ENCODE data around the gene TBC1D5.
"Not testable (repeated sequence)": the region's sequence is repeated elsewhere in the genome, so short reads cannot be mapped to it uniquely, and the experiment has no call there.

Gene TBC1D5

DNA sequence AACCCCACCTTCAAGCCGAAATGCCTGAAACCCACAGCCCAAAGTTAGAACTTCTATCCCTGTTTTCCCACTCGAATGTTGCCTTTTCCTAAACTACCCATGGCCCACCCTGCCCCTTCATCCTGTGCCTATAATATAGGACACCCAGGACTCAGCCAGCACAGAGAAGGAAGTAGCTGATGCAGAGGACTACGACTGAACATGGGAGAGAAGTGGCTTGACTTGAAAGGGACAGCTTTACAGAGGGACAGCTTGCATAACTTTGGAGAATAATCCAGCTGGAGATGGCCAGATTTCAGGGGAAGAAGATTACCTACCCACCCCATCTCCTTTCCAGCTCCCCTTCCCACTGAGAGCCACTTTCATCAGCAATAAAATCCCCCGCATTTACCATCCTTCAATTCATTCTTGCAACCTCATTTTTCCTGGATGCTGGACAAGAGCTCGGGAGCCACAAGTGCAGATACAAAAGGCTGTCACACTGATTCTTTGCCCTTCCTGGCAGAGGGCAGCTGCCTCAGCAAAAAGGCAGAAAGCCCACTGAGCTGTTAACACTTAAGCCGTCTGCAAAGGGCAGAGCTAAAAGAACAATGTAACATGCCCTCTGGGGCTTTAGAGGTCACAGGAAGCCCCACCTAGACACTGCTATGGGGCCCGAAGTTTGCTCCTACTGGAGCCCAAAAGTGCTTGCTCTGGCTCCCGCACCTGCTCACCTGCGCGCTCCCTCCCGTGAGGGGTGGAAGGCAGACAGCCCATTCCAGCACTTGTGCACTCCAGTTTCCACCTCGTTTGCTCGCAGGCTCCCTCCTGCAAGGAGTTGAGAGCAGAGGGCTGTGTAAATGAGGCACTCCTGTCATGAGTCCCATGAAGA is 224.0 kb downstream of the TBC1D5 start:
- DNase-seq, result no peak

DNA sequence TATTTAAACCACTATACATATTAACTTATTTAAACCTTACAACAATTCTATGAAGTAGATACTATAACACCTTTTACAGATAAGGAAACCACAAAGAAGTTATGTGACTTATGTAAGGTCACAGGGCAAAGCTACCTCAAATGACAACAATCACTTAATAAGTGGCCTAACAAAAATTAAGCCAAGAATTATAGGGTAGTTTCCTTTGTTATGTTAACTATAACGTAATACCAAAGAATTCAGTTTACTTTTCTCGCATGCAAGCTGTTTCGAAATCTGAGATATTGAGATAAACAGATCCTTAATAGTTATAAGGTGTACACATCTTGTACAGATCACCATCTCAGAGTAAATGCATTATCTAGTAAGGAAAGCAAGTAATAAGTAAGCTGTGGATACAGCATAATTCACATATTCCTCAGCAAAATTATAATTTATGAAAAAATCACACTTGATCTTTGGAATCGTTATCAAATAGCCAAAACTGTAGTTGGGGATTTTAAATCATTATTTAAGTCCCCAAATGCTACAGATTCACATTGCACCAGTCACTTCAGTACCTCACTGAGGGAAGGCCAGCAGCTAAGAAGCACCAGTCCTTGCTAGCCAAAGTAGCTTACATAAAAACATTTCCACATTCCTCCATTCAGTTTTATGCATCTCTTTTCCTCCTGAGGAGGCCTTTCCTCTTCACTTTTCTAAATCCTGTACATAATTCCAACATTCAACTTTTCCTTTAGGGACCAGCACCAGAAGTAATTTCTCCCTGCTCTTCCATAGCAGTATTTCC is 226.8 kb downstream of the TBC1D5 start:
- DNase-seq, result no peak

DNA sequence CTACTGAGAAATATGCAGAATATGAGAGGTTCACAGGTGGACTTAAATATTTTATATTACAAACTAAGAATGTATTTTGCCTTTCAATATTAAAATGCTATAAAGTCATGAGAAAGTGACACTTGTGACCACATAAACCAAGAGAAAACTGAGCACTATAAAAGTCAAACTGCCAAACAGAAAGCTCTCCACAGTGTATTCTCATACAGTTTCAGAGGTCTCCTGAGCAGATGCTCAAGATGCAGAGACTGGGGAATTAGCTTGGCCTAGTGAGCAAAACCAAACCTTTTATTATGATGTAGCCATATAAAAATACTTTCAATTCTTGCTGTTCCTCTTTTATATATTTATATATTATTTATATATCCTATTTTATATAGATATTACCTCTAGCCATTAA is 227.8 kb downstream of the TBC1D5 start:
- DNase-seq, result no peak

DNA sequence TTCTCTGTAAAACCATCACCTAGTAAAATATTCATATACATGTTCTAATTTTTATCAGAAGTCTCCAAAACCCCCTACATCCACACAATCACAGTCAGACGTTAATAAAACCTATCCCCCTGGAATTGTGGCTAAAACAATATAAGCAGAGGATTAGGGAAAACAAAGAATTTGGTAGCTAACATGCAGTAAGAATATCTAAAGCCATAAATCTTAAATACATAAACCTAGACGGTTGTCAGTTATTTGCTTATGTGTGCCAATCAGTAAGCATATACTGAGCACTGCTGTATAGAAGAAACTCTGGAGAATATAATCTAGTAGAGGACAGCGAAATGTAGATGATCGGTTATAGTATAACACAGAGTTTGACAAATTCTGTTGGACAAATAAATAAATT is 232.2 kb downstream of the TBC1D5 start:
- DNase-seq, result no peak

DNA sequence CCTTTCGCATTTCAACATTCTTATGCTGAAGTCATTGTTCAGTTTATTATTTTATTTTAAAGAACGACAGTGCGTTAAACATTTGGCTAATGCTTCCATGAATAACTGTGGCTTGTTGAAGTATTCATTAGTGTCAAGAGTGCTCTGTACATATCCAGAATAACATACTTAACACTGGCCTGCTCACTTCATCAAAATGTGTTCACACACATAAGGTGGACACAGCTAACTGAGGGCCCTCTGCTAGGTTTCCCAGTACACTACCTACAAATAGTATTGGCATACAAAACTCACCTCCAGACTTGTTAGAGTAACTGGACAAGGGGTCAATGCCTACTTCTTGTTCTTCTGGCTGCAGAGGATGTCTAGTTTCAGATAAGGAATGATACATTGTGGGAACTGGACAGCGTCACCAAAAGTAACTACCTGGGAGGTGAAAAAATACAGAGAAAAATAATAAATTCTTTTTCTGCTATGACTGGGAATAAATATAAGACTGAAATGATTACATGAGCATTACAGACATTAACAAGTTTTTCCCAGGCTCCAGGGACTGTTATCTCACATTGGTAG is 234.2 kb downstream of the TBC1D5 start:
- DNase-seq, result no peak

DNA sequence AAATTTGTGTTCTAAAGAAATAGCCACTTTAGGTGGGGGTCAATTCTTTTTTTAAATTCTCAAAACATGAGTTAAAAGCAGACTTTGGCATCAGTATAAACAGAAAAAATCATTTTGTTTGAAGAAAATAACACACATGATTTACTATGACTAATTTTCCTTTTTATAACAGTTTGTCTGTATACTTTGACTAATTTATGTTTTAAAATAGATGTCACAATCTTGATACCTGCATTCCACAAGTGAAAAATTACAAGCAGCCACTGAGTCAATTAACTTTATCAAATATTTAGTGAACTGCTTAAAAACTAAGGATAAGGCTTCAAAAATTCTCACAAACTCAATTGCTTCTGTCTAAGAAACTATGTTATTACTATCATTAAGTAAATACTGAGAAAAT is 235.0 kb downstream of the TBC1D5 start:
- DNase-seq, result no peak

DNA sequence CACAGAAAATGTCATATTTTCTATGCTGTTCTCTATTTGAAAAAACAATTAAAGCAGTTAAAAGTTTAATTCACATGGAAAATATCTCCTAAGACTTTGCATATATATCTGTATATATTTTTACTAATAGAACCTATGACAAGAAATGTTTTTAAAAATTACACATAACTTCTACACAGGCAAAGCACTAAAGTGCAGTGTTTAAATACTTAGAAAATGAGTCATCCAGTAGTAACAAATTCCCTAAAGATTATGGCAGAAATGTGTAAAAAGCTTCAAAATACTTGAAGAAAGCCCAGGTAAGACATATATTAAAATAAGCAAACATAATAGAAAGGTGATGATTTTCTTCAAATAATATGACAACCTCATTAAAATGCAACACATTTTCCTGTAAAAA is 236.6 kb downstream of the TBC1D5 start:
- DNase-seq, result no peak

DNA sequence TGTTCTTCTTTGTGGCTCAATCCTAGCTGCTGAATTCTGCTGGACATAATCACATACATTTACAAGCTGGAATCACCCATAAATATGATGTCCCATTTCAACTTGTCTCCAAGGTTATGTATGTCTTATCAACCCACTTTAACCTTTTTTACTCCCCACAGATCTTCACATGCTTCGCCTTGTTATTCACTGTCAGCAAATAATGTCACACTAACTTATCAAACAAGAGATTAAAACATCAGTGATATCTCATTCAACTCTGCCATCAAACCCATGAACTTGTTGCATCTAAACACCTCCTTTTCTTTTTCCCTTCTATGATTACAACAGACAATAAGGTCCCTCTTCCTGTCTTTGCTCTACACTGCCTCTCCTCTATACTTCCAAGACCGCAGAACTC is 240.7 kb downstream of the TBC1D5 start:
- DNase-seq, result no peak

DNA sequence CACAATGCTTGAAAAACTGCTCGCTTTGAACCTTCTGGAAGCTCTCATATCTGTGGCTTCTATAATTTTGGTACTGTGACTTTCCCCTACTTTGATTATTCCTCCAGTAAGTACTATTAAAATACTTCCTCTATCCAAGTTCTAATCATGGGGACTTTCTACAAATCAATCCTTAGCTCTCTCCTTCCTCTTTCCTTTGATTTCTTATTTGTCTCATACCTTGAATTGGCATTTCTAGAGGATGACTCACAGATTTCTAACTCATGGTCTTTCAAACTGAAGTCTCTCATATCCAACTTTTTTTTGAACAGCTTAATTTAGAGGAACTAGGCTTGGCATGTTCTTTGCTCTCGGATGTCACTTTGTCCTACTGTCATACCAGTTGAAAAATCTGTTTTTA is 241.8 kb downstream of the TBC1D5 start:
- no peak for DNase-seq

DNA sequence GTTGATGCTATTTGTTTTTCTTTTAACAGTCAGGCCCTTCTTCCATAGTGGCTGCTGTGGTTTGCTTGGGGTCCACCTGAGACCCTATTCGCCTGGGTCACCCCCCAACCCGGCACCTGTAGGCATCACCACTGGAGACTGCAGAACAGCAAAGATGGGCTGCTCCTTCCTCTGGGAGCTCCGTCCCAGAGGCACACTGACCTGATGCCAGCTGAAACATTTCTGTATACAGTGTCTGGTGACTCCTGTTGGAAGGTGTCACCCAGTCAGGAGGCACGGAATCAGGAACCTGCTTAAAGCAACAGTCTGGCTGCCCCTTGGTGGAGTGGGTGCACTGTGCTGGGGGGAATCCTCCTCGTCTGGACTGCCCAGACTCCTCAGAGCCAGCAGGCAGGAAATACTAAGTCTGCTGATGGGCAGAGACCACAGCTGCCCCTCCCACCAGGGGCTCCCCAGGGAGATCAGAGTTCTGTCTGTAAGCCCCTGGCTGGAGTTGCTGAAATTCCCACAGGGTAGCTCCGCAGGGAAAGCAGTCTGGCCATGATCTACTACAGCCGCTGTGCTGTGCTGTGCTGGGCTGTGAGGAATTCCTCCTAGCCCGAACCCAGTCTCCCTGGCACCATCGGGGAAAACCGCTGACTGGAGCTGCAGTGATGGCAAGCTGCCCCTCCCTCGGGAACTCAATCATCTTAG is 248.2 kb downstream of the TBC1D5 start:
- DNase-seq, result no peak

DNA sequence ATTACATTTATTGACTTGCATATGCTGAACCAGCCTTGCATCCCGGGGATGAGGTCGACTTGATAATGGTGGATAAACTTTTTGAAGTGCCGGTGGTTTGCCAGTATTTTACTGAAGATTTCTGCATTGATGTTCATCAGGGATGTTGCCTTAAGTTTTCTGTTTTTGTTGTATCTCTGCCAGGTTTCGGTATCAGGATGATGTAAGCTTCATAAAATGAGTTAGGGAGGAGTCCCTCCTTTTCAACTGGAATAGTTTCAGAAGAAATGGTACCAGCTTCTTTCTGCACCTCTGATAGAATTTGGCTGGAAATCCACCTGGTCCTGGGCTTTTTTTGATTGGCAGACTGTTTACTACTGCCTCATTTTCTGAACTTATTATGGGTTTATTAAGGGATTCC is 250.8 kb downstream of the TBC1D5 start:
- DNase-seq, result no peak

DNA sequence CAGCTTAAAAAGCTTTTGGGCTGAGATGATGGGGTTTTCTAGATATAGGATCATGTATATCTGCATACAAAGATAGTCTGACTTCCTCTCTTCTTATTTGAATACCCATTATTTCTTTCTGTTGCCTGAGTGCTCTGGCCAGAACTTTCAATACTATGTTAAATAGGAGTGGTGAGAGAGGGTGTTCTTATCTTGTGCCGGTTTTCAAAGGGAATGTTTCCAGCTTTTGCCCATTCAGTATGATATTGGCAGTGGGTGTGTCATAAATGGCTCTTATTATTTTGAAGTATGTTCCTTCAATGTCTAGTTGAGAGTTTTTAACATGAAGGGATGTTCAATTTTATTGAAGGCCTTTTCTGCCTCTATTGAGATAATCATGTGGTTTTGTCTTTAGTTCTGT is 251.2 kb downstream of the TBC1D5 start:
- not testable (repeated sequence) for DNase-seq

DNA sequence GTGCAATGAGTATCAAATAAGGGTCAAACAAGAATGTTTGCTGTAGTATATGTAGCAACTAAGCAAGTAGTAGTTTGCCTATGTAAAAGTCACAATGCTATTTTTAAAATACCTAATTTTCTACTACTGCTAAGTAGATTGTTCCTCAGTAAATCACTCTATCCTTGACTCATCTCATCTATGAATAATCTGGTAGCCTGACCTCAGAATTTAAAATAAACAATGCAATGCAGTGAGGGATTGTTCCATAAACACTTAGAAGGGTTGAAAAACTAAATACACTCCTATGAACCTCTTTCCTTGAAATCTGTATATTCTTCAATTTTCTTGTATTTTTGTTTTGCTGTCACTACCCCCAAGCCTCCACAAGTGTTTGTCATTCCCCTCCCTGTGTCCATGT is 253.3 kb downstream of the TBC1D5 start:
- no peak for DNase-seq

DNA sequence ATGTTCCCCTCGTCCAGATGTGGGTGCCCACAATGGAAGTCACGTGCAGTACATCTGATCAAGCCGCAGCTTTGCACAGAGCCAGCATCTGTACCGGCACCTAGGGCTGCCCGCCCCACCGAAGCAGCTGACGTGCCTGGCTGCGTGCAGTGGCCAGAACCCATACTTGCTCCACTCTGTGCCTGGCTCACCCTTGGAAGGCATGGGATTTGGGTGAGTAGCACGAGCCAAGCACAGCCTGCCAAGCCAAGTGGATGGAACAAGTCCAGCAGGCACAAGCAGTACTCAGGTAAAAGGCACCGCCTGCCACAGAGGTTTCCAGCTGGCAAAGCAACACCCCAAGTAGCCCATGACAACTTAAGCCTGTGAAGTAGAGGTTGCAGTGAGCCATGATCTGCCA is 261.3 kb downstream of the TBC1D5 start:
- DNase-seq, result no peak

DNA sequence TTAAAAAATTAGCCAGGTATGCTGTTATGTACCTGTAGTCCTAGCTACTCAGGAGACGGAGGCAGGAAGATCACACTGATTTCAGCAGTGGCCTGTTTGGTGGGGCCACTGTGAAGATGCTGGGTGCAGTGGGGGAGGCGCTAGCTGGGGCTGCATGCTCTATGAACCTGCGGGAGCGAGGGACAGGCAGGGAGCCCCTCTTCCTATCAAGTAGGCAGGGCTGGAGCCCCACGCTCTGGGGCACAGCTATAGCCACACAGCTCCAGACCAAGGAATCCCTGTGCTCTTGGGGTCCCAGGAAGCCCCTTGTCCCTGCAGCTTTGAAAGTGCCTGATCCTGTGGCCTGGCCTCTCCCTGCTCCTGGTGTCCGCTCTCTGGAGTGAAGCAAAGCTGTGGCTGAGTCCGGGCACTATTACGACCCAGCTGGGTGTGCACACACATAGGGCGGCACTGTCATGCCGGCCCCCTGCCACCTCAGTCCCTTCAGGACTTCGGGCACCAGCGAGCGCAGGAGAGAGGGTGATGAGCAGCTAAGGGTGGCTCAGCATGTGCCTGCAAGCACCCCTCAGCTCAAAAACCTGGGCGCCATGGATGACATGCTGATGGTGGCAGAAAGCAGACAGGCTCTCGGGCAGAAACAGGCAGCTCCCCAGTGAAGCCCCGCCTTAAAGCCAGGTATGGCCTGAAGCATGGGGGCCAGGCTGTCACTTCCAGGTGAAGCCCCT is 262.6 kb downstream of the TBC1D5 start:
- no peak for DNase-seq

DNA sequence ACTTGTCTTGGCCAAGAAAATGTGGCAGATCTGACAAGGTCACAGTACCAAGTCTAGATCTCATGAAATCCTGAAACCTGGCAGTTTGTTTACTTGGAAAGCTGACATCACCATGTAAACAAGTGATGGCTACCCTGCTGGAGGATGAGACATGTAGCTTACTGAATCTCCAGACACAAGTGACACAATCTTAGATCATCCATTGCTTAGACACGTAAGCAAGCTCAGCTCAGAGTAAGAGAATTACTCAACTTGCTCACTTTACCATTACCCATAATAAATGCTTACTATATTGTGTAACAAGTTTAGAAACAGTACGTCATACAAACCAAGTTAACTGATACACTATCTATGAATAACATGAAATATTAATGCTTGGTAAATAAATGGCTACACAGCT is 263.8 kb downstream of the TBC1D5 start:
- no peak for DNase-seq

DNA sequence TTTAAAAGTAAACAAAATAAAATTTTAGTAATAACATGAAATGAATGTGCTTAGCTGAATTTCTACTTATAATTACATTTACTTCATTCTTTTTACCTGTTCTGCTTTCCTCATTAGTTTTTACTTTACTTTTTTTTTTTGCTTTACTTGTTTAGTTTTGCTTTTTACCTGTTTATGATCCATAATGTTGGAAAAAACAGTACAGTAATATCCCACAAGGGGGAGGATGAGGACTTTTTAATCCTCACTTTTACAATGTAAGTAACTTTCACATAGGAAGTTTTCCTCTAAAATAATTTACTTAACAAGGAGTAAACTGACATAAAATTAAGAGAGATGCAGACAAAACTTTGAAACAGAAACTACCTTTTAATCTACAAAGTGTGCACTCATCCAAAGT is 268.7 kb downstream of the TBC1D5 start:
- no peak for DNase-seq

DNA sequence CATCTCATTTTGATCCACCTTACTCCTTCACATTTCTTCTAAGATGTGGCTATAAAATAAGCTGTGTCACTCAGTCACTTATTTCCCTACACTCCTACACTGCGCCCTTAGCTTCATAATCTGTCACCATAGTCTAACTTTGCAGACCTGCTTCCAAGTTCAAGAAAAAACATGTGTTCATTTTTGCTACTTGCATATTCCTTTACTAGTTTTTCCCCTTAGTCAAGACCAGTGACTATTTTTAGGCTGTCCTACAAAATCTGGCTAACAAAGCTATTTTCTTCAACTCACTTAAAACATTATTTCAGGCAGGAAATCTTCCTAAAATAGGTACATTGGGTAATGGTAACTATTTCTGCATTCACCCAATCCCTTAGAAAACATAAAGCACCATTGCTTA is 272.5 kb downstream of the TBC1D5 start:
- no peak for DNase-seq

DNA sequence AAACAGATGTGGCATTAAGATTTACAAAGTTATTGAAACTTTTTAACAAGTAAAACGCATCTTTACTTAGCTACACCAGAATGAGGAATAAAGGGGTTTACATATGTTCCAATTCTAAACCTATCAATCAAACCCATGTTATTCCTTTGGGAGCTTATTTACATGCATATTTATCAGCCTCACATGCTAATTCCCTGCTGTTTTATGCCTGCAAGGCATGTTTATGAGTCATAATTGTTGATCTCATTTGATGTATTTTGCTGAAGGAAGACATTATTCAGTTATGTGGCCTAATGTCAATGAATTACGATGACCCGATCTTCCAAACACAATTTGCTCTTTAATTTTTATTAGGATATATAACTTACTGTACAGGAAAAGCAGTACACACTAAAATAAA is 272.9 kb downstream of the TBC1D5 start:
- DNase-seq, result no peak

DNA sequence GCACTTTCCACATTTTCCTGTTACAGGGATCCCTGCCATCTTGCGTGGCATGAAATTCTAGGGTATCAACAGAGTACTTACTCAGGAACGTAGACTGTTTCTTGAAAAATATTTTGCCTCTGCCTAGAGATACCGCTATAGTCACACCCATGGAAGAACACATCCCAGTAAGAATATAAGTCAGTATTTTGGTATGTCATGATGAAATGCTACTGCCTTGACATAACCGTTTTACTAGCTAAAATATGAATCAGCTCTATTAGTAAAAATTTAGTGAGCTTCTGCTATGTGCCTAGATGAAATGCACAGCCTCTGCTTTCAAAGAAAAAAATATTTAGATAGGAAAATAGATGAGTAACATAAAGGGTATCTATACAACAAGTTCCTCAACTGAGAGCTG is 276.4 kb downstream of the TBC1D5 start:
- DNase-seq, result no peak

DNA sequence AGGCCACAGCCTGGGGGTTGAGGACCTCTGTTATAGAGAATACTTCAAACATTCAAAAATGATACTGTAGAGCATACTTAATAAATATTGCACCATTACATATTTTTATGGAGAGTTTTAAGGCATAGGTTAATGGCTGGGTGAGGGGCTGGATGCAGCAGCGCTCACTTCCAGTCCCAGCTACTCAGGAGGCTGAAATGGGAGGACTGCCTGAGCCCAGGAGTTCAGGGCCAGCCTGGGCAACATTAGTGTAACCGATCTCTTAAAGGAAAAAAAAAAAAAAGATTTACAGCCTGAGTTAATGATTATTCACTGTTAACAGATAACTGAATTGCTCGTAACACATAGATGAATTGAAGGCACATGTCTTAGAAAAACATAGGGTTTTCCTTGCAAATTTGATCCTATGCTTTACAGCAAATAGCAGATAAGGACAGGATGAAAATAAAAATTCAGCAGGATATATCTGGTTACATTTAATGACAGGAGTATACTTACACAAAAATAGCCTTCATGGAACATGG is 282.9 kb downstream of the TBC1D5 start:
- no peak for DNase-seq

DNA sequence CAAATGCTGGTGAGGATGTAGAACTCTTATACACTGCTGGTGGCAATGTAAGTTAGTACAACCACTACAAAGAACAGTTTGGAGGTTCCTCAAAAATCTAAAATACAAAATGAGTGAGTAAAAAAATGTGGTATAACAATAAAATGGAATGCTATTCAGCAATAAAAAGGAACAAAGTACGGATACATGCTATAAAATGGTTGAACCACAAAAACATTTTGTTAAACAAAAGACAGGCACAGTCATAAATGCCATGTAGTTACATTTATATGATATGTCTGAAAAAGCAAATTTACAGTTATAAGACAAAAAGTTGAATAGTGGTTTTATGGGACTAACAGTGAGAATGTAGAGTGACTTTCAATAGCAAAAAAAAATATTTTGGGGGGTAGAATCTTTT is 285.8 kb downstream of the TBC1D5 start:
- DNase-seq, result no peak

DNA sequence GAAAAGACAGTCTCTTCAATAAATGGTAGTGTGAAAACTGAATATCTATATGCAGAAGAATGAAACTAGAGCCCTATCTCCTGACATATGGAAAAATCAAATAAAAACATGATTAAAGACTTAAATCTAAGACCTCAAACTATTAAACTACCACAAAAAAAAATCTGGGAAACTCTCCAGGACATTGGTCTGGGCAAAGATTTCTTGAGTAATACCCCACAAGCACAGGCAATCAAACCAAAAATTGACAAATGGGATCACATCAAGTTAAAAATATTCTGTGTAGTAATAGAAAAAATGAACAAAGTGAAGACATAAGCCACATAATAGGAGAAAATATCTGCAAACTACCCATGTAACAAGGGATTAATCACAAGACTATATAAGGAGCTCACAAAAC is 286.4 kb downstream of the TBC1D5 start:
- DNase-seq, result no peak
